ENCODE measurements around the gene ZNF627.
A peak's percentile ranks its signal among the peaks of the same experiment; 100 is the strongest.
"Not testable (repeated sequence)": the region's sequence is repeated elsewhere in the genome, so short reads cannot be mapped to it uniquely, and the experiment has no call there.

The ZNF627 gene

DNA sequence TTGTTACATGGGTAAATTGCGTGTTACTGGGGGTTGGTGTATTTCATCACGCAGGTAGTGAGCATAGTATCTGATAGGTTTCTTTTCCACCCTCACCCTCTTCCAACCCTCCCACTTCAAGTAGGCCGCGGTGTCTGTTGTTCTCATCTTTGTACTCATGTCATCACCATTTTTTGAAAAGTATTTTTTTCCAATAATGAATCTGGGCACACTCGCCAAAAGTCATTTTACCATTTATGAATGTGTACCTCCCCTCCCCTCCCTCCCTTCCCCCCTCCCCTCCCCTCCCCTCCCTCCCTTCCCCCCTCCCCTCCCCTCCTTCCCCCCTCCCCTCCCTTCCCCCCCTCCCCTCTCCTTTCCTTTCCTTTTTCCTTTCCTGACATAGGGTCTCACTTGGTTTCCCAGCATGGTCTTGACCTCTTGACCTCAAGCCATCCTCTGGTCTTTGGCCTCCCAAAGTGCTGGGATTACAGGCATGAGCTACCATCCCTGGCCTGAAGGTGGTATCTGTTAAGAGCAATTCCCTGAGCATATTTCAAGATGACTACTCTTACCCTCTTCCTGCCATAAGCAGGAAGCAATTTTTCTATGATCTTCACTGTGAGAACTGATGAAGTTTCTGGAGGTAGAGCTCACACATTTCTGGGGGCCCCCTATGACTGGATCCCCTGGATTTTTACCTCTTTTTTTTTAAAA lies 15.7 kb downstream of the ZNF627 start:
- in situ Hi-C loops (cut with HindIII; ENCODE audit: low pct_ligation_motif_present, low pct_unique_long_range_greater_than_20kb, low sequenced_read_pairs) = no loop called here
- DNase-seq = no peak

DNA sequence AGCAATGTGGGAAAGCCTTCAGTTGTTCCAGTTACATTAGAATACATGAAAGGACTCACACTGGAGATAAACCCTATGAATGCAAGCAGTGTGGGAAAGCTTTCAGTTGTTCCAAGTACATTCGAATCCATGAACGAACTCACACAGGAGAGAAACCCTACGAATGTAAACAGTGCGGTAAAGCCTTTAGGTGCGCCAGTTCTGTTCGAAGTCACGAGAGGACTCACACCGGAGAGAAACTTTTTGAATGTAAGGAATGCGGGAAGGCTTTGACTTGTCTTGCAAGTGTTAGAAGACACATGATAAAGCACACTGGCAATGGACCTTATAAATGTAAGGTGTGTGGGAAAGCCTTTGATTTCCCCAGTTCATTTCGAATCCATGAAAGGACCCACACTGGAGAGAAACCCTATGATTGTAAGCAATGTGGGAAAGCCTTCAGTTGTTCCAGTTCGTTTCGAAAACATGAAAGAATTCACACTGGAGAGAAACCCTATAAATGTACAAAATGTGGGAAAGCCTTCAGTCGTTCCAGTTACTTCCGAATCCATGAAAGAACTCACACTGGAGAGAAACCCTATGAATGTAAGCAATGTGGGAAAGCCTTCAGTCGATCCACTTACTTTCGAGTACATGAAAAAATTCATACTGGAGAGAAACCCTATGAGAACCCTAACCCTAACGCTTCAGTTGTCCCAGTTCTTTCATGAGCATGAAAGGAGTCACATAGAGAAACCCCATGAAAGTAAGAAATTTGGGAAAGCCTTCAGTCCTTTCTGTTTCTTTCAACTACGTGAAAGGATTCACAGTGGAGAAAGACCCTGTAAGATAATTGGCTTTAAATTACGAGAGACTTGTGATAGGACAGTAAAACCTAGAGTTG lies 20.1 kb downstream of the ZNF627 start:
- DNase-seq = peak; percentile 7
- in situ Hi-C loops (cut with HindIII; ENCODE audit: low pct_ligation_motif_present, low pct_unique_long_range_greater_than_20kb, low sequenced_read_pairs) = no loop called here

DNA sequence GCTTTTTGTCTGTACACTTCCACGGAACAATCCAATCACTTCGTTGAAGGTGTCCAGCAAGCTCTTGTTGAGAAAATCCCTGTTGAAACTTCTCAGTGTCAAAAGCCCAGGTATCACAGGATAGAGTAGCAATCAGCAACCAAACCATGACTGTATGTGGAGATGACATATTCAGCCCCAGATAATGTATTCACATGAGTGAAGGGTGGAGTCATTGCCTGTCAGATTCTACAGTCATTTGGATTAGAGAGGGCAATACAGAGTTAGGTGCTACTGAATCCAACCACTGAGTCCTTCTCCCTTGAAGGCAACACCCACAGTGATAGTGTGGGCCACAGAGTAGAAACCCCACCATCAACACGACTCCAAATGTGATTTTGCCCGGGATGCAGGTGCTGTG lies 23.3 kb downstream of the ZNF627 start:
- no peak for DNase-seq
- in situ Hi-C loops (cut with HindIII; ENCODE audit: low pct_ligation_motif_present, low pct_unique_long_range_greater_than_20kb, low sequenced_read_pairs) = no loop called here

DNA sequence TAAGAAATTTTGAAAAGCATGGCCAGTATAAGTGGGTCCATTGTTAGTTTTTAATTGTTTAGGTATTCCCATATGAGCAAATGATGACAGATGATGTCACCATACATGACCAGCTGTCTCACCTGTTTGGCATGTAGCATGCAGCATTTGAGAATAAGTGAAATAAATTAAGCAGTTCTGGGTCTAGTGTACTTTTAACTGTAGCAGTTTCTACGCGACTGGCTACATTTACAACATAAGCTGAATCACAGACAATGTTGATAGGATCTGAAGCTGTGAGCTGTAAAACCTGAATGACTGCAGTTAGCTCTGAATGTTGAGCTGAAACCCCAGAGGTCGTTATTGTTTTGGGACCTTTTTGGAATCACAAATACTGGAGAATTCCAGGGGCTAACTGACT lies 25.1 kb downstream of the ZNF627 start:
- DNase-seq; in situ Hi-C loops (cut with HindIII; ENCODE audit: low pct_ligation_motif_present, low pct_unique_long_range_greater_than_20kb, low sequenced_read_pairs): not testable (repeated sequence)

DNA sequence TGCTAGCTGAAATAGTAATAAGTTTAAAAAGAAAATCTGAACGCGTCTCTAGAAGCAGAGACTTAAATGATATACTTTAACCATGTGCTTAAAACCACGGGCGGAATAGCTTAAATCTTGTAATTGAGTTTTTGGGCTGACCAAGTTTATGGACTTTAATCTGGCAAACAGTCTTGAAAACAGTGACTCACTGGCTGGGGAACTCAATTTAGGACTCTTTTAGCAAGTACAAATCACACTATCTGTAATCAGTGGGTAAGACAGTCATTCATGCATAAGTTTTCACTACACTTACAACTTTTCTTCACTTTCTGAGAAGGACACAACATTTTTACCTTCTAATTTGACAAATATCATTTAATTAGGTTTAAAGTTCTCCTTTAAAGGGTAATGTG lies 26.8 kb downstream of the ZNF627 start:
- in situ Hi-C loops (cut with HindIII; ENCODE audit: low pct_ligation_motif_present, low pct_unique_long_range_greater_than_20kb, low sequenced_read_pairs) = no loop called here
- no peak for DNase-seq

DNA sequence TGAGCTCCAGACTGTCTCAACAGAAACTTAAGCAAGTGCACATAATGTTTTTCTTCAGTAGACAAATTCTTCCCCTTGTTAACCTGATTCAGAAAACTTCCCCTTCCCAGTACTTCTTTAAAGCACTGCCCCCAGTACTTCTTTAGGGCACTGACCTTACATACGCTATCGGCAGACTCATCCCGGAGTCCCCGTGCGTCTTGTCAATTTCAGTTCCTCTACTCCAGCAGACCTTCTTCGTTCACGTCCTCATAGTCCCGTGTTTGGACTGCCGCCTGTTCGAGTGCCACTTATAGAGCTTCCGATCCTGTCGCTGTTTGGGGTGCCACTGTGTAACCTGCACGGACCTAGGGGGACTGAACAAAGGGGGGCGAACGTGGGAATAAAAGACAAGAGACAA lies 29.0 kb downstream of the ZNF627 start:
- DNase-seq = no peak
- in situ Hi-C loops (cut with HindIII; ENCODE audit: low pct_ligation_motif_present, low pct_unique_long_range_greater_than_20kb, low sequenced_read_pairs) = no loop called here

DNA sequence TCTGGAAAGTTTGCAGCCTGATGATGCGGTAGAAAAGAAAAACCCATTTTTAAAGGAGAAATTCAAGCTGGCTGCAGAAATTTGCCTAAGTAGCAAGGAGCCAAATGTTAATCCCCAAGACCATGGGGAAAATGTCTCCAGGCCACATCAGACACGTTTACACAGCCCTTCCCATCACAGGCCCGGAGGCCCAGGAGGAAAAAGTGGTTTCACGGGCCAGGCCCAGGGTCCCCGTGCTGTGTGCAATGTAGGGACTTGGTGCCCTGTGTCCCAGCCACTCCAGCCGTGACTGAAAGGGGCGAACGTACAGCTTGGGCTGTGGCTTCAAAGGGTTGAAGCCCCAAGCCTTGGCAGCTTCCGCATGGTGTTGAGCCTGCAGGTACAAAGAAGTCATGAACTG lies 35.9 kb downstream of the ZNF627 start:
- in situ Hi-C loops (cut with HindIII; ENCODE audit: low pct_ligation_motif_present, low pct_unique_long_range_greater_than_20kb, low sequenced_read_pairs) = no loop called here
- no peak for DNase-seq

DNA sequence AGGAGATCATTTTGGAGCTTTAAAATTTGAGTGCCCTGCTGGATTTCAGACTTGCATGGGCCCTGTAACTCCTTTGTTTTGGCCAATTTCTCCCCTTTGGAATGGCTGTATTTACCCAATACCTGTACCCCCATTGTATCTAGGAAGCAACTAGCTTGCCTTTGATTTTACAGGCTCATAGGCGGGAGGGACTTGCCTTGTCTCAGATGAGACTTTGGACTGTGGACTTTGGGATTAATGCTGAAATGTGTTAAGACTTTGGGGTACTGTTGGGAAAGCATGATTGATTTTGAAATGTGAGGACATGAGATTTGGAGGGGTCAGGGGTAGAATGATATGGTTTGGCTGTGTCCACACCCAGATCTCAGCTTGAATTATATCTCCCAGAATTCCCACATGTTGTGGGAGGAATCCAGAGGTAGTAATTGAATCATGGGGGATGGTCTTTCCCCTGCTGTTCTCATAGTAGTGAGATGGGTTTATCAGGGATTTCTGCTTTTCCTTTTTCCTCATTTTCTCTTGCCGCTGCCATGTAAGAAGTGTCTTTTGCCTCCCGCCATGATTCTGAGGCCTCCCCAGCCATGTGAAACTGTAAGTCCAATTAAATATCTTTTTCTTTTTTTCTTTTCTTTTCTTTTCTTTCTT lies 36.9 kb downstream of the ZNF627 start:
- in situ Hi-C loops (cut with HindIII; ENCODE audit: low pct_ligation_motif_present, low pct_unique_long_range_greater_than_20kb, low sequenced_read_pairs); DNase-seq: not testable (repeated sequence)

DNA sequence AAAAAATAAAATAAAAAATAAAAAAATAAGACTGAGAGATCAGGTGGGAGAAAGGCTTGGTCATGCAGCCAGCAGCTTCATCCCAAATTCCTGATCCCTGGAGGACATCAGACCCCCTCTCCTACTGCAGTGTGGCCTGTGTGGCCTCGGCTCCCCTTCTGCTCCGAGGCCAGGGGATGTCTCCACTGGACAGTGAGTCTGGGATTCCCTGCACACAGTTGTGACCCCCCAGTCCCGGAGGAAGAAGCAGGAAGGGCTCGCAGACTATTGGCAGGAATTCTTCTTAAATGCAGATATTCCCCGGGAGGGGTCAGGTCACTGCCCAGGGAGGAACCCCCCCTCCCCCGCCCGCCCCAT lies 41.9 kb downstream of the ZNF627 start:
- DNase-seq = no peak
- in situ Hi-C loops (cut with HindIII; ENCODE audit: low pct_ligation_motif_present, low pct_unique_long_range_greater_than_20kb, low sequenced_read_pairs) = no loop called here

DNA sequence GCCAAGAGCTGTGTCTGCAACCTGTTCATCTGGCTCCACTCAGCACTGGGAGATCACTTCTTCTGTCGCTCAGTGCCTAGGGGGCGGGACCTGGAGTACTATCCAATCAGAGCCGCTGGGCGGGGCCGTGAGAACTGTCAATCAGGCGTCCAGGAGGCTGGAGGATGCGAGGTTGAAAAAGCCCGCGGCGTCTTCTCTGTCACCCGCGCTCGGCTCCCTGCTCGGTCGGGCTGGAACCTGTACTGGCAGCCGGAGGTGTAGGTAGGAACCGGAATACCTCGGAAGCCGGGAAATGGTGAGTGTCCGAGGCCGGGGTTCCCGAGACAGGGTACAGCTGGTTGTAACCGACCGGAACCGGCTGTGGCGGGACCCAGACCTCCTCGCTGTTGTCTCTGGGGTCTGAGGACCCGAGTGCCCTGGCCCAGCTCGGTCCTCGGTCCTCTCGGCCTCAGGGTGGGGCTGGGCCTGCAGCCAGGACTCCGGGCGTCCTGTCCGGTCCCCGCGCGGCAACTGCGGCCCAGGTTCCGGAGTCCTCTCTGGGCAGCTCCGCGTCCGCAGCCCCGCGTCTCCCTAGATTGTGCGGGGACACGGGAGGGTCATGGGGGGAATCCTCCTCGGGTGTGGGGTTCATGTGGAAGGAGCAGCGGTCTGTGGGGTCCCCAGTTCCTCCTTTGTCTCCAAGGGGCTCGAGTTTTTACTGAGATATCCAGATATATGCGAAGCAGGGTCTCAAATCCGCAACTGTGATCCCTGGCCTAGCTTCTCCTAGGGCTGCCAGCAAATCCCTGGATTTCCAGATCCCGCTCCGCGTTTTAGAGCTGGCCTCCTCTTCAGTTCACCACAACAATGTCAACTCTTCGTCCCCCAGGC lies 42.6 kb downstream of the ZNF627 start:
- no peak for DNase-seq
- in situ Hi-C loops (cut with HindIII; ENCODE audit: low pct_ligation_motif_present, low pct_unique_long_range_greater_than_20kb, low sequenced_read_pairs) = no loop called here

DNA sequence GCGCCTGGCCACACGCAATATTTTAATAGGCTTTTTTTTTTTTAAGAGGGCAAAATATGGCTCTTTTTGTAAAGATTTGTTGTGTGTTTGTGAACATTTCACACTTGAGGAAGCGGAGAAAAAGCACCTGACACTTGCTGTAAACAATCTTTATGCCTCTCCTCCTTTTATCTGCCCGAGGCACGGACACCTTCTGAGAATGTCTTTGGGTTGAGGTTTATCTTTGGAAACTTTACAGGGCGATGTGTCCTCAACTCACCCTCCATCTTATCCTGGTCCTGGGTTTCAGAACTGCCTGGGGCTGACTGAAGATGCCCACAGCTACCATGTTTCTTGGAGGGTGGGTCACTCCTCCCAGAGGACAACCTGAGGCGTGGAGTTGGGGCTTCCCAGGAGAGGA lies 44.0 kb downstream of the ZNF627 start:
- no peak for DNase-seq
- in situ Hi-C loops (cut with HindIII; ENCODE audit: low pct_ligation_motif_present, low pct_unique_long_range_greater_than_20kb, low sequenced_read_pairs) = no loop called here

DNA sequence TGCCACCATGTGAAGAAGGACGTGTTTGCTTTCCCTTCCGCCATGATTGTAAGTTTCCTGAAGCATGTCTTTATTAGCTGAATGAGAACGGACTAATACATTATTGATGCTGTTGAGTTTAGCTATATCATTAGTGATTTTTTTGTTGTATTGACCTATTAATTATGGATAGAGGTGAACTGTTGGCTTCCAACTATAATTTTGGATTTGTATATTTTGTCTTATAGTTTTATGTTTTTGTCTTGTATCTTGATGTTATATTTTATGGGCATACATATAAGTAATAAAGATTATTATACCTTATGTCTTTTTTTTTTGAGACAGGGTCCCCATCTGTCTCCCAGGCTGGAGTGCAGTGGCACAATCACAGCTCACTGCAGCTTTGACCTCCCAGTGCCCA lies 45.6 kb downstream of the ZNF627 start:
- in situ Hi-C loops (cut with HindIII; ENCODE audit: low pct_ligation_motif_present, low pct_unique_long_range_greater_than_20kb, low sequenced_read_pairs) = no loop called here
- no peak for DNase-seq

DNA sequence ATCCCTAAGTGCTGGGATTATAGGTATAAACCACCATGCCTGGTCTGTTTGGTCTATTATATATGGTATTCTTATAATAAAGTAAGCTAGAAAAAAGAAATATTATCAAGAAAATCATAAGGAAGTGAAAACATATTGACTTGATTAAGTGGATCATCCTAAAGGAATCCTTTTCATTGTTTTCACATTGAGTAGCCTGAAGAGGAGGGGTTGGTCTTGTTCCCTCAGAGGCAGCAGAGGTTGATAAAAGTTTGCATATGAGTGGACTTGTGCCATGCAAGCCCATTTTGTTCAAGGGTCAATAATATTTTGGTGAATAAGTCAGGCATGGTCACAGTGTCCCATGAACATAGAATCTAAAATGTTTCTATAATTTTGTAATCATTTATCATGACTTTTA lies 52.7 kb downstream of the ZNF627 start:
- DNase-seq = no peak
- in situ Hi-C loops (cut with HindIII; ENCODE audit: low pct_ligation_motif_present, low pct_unique_long_range_greater_than_20kb, low sequenced_read_pairs) = no loop called here

DNA sequence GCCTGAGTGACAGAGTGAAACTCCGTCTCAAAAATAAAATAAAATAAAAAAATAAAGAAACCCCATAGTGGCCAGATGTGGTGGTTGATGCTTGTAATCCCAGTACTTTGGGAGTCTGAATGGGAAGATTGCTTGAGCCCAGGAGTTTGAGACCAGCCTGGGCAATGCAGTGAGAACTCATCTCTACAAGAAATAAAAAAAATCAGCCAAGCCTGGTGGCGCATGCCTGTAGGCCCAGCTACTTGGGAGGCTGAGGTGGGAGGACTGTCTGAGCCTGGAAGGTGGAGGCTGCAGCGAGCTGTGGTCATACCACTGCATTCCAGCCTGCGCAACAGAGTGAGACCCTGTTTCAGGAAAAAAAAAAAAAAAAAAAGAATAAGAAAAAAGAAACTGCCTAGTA lies 53.8 kb downstream of the ZNF627 start:
- no peak for DNase-seq
- in situ Hi-C loops (cut with HindIII; ENCODE audit: low pct_ligation_motif_present, low pct_unique_long_range_greater_than_20kb, low sequenced_read_pairs) = no loop called here

DNA sequence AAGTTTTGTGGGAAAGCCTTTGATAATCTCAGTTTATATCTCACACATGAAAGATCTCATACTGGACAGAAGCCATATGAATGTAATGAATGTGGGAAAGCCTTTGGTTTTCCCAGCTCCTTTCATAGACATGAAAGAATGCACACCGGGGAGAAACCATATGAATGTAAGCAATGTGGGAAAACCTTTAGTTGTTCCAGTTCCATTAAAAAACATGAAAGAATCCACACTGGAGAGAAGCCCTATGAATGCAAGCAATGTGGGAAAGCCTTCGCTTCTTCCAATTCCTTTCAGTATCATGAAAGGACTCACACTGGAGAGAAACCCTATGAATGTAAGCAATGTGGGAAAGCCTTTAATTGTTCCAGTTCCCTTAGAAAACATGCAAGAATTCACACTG lies 54.8 kb downstream of the ZNF627 start:
- in situ Hi-C loops (cut with HindIII; ENCODE audit: low pct_ligation_motif_present, low pct_unique_long_range_greater_than_20kb, low sequenced_read_pairs) = no loop called here
- no peak for DNase-seq

DNA sequence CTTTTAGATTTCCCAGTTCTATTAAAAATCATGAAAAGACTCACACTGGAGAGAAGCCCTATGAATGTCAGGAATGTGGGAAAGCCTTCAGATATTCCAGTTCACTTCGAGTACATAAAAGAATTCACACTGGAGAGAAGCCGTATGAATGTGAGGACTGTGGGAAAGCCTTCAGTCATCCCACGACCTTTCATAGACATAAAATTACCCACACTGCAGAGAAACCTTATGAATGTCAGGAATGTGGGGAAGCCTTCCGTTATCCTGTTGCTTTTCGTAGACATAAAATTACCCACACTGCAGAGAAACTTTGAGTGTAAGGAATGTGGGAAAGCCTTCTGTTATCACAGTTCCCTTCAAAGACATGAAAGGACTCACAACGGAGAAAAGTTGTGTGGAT lies 55.2 kb downstream of the ZNF627 start:
- in situ Hi-C loops (cut with HindIII; ENCODE audit: low pct_ligation_motif_present, low pct_unique_long_range_greater_than_20kb, low sequenced_read_pairs) = no loop called here
- DNase-seq = no peak

DNA sequence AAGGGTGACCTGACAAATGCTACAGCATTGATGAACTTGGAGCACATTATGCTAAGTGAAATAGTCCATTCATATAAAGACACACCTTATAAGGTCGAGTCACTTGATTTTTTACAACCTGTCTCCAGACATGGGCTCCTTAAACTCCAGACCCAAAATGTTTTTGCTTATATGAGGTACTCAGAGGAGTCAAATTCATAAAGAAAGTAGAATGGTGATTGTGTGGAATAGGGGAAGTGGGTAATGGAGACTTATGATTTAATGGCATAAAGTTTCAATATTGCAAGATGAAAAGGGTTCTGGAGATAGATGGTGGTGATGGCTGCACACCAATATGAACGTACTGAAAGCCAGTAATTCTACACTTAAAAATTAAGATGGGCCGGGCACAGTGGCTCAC lies 59.3 kb downstream of the ZNF627 start:
- DNase-seq = no peak
- in situ Hi-C loops (cut with HindIII; ENCODE audit: low pct_ligation_motif_present, low pct_unique_long_range_greater_than_20kb, low sequenced_read_pairs) = no loop called here

DNA sequence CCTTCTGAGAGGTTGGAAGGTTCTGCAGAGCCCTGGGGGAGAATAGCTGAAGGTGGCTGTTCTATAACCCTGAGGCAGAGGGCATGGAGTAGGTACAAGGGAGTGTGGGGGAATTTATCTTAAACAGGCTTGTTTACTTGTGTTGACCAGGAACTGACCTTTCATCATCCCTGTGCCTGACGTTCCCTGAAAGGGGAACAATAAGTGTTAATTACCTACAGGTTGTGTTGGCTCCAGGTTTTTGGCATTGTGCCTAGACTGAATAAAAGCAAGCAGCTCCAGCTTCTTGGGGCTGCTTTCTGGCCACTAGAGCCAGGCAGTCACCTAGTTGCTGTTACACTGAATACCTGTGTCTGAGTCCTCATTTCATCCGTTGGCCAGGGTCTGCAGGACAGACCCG lies 60.0 kb downstream of the ZNF627 start:
- in situ Hi-C loops (cut with HindIII; ENCODE audit: low pct_ligation_motif_present, low pct_unique_long_range_greater_than_20kb, low sequenced_read_pairs) = no loop called here
- DNase-seq = no peak

DNA sequence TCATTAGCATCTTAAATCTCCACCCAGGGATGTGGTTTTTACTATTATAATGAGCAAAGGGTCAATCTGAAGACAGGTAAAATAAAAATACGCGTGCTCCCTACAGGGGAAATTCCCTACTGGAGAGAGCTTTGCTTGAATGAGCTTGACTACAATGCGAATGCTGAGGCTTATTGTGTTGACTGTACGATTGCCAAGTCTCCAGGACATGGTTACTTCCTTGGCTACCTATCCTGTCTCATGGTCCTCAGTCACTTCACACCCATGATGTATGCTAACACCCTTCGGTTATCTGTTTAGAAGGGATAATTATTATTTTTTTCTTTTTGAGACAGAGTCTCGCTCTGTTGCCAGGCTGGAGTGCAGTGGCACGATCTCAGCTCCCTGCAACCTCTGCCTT lies 61.7 kb downstream of the ZNF627 start:
- DNase-seq = no peak
- in situ Hi-C loops (cut with HindIII; ENCODE audit: low pct_ligation_motif_present, low pct_unique_long_range_greater_than_20kb, low sequenced_read_pairs) = no loop called here
